ENCODE results near the gene CYSRT1. TPM values are rescaled to one million over a fixed set of nuclear protein-coding genes. Genes with fewer than 3 reads are reported as not detected.

CYSRT1 gene
- total and polyA plus RNA-seq, 3 donors from 2014 or later = 3.0 to 5.6 (median 3.7) TPM

DNA sequence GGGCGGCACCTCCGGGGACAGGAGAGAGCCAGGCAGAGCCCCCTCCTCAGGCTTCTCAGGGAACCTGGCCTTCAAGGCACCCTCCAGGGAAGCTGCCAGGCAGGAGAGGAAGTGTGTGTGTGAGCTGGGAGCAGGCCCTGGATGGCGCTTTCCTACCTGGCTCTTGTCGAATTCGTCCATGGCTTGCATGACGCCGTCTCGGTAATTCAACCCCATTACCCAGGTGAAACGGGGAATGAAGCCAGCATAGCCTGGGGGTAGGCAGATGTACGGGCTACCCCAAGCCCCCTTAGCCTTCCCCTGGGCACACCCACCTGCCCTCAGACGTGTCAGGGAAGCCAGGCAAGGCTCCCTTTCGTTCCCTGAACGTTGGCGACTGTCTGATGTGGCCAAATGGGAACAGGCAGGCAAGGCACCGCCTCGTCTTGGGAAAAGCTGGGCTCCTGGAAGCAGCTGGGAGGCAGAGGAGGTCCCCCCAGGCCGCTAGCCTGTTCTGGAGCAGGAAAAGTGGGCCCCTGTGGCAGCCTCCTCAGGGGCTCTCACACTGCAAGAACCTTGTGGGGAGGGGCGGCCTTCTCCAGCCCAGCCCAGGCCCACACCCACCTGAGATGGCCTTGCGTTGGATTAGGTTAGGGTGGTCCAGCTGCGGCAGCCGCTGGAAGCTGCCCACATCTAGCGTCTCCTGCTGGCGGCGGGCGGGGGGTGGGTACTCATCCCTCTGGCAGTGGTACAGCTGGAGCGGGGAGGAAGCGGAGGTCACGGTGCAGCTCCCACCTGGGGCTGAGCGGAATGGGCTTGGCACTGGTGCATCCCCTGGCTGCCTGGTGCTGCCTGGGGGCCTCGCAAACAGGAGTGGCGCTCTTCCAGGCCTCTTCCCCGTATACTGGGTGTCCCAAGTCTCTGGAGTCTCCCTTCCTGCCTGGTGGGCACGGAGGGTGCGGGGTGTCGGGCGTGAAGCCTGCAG, 19.8 kb downstream of the CYSRT1 start:
- TF ChIP-seq CTCF (IDR thresholded peaks at IDR 0.05) (no peak), POLR2A (IDR thresholded peaks at IDR 0.05) (no peak)
- Histone ChIP-seq H3K27ac (no peak overlapping the region), H3K27me3 (no peaks in the 10 kb centered on the region), H3K36me3 (ENCODE audit: low read depth, missing control alignments) (no peaks in the 10 kb centered on the region), H3K9me3 (no peaks in the 10 kb centered on the region), H3K4me3 (no peak overlapping the region), H3K4me1 (peaks cover 31% of the 10 kb centered on the region)
- no peak for DNase-seq
- 79 to 90% methylated on average over 6 to 36 of the region's 36 CpGs for WGBS, 2 donors
- intact Hi-C loops (cut with DNase I; ENCODE audit: low total_unique reads) = no loop called here

DNA sequence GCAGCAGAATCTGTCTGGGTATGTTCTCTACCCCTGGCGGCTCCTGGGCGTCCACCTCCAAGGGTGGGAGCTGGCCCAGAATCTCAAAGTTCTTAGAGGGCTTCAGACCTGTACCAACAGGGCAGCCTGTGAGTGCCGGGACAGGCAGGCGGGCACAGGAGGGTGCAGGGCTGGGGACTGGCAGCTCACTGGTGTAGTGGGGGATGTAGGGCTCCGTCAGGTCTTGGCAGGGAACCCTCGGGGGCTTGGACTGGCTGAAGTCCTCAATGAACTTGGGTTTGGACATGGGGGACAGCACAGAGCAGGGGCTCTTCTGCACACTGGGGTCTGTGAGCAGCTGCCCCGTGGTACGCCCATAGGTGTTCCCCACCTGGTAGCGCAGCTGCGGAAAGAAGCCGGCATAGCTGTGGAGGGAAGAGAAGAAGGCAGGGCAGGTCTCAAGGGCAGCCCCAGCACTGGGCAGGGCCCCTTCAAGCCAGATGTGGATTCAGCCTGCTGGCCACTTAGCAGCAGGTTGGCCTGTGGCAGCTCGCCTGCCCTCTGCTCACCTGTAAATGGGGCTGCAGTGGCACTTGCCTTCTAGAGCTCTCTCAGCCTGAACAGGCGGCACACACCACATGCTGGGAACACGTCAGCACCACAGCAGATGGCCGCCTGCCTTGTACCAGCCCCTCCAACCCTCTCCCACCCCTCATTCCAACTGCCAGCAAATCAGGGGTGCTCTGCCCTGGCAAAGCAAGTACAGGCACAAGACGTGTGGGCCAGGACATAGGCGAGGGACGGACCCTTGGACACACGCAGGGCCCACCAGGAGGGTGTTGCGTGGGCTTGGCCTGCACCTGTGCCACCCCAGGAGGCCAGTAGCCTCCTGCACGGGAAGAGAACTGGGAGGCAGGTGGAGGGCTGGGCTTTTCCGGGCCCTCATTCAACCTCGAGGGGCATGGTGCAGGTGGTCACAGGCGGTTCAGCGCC, 20.8 kb downstream of the CYSRT1 start:
- H3K36me3 ChIP-seq (ENCODE audit: low read depth, missing control alignments) = no peaks in the 10 kb centered on the region
- H3K4me1 ChIP-seq = peaks cover 39% of the 10 kb centered on the region
- H3K27ac ChIP-seq = no peak overlapping the region
- H3K4me3 ChIP-seq = no peak overlapping the region
- H3K27me3 ChIP-seq = no peaks in the 10 kb centered on the region
- WGBS, 2 donors = 89 to 94% methylated on average over 18 to 24 of the region's 25 CpGs
- intact Hi-C loops (cut with DNase I; ENCODE audit: low total_unique reads) = no loop called here
- H3K9me3 ChIP-seq = no peaks in the 10 kb centered on the region
- no peak for DNase-seq
- TF ChIP-seq CTCF (IDR thresholded peaks at IDR 0.05) = no peak
- no peak for TF ChIP-seq POLR2A (IDR thresholded peaks at IDR 0.05)

DNA sequence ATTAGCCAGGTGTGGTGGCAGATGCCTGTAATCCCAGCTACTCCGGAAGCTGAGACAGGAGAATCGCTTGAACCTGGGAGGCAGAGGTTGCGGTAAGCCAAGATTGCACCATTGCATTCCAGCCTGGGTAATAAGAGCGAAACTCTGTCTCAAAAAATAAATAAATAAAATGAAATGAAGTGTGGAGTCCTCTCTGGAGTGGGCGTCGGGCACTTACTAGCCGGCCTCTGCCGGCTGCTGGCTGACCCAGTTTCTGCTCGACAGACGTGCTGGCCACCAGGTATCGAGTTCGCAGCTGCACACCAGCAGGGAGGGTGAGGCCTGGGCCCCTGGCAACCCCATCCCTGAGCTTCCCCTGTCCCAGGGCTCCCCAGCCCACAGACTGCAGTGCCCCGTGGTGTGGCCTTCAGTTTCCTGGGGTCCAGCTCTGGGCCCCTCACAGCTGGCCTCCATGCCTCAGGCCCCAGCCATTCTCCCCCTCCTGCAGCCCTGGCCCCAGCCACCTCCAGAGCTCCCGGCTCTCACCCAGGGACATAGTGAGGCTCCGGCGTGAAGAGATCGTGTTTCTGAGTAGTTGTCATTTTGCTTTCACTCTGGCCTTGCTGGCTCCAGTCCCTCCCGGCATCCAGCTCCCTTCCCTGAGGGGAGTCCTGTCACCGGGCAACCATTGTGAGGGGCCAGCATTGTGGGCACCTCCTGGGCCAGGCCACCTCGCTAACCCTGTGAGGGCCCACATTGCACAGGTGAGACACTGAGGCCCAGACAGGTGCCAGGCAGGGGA, 22.4 kb downstream of the CYSRT1 start:
- DNase-seq = no peak
- 48 to 68% methylated on average over 14 to 20 of the region's 20 CpGs for WGBS, 2 donors
- peaks cover 43% of the 10 kb centered on the region for H3K4me1 ChIP-seq
- intact Hi-C loops (cut with DNase I; ENCODE audit: low total_unique reads) = no loop called here
- H3K4me3 ChIP-seq = no peak overlapping the region
- no peaks in the 10 kb centered on the region for H3K36me3 ChIP-seq (ENCODE audit: low read depth, missing control alignments)
- H3K27me3 ChIP-seq = no peaks in the 10 kb centered on the region
- TF ChIP-seq POLR2A (IDR thresholded peaks at IDR 0.05) (no peak), CTCF (IDR thresholded peaks at IDR 0.05) (no peak)
- H3K9me3 ChIP-seq = no peaks in the 10 kb centered on the region
- no peak overlapping the region for H3K27ac ChIP-seq

DNA sequence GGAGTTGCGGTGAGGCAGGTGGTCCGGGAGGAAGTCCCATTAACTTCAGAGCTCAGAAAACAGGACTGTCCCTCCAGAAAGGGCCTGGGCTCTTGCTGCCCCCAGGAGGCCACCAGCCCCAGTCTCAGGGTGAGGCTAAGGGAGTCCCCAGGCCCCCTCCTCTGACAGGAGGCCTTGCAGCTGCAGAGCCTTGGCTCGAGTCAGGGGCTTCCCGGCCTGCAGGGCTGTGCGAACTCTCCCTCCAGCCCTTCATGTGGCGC, 22.9 kb downstream of the CYSRT1 start:
- intact Hi-C loops (cut with DNase I; ENCODE audit: low total_unique reads) = no loop called here
- peaks cover 41% of the 10 kb centered on the region for H3K4me1 ChIP-seq
- H3K9me3 ChIP-seq = no peaks in the 10 kb centered on the region
- no peaks in the 10 kb centered on the region for H3K27me3 ChIP-seq
- TF ChIP-seq POLR2A (IDR thresholded peaks at IDR 0.05) (no peak), CTCF (IDR thresholded peaks at IDR 0.05) (no peak)
- no peak overlapping the region for H3K4me3 ChIP-seq
- 69 to 81% methylated on average over 2 to 6 of the region's 6 CpGs for WGBS, 2 donors
- DNase-seq = no peak
- no peaks in the 10 kb centered on the region for H3K36me3 ChIP-seq (ENCODE audit: low read depth, missing control alignments)
- H3K27ac ChIP-seq = no peak overlapping the region

Data from testis (tissue), 3 donors.